K562 (cell line): ENCODE data around the gene NEURL1. TPM values are rescaled to one million over a fixed set of nuclear protein-coding genes. Genes with fewer than 3 reads are reported as not detected.

ENCODE experiments used
- ATAC-seq: fragments of 200-7000 bp; cut with Tn5 transposase; 3 replicates; pipeline ENCODE4 v1.9.1; 2020; ENCODE audit warnings: moderate library complexity
- BruUV-seq: library from RNA; stranded (reverse); fragments of 400-500 nt; replicated peaks from 2 replicates; lab custom pipeline; 2021; lab: Mats Ljungman, UMichigan
- CTCF ChIA-PET: fragments of 300-600 bp; formaldehyde crosslinking; extraction: SDS; loops from one replicate; lab custom pipeline; 2021; ENCODE audit warnings: low intra/inter-chr PET ratio; lab: Yijun Ruan, JAX
- POLR2A ChIA-PET: fragments of 300-600, 350-650 bp; sonication (Branson Sonifier 250); formaldehyde crosslinking; extraction: SDS; loops from one replicate; lab custom pipeline; 2021; ENCODE audit warnings: antibody characterized with exemption, inconsistent platforms; lab: Yijun Ruan, JAX
- DNase-seq, 4 experiments: peaks; one replicate each; pipeline versions ENCODE4 v3.0.0 to v3.0.0-alpha.2; 2011 to 2018; ENCODE audit warnings: low spot score in 3 of 4, mixed read lengths in 3 of 4; ENCODE audit errors: extremely low read depth in 1 of 4
- FAIRE-seq: peaks from 2 replicates; lab custom pipeline; 2011; peaks lifted over from hg19 to GRCh38; lab: Jason Lieb, UNC
- H2AFZ ChIP-seq: 2 replicates; pipeline ENCODE4 v1.6.0; 2011; ENCODE audit warnings: low read depth, low read length, control low read depth, inconsistent platforms
- H3K27ac ChIP-seq: fragments of 200-600 bp; 3 replicates; pipeline ENCODE4 v1.8.0; 2011; ENCODE audit warnings: low read depth, mild to moderate bottlenecking, control low read depth, inconsistent platforms, low read length, moderate library complexity, mixed read lengths; ENCODE audit errors: extremely low read depth
- H3K27me3 ChIP-seq, 2 experiments: fragments of 300-600 bp in 1 of 2; 2 replicates in 1 of 2; 3 replicates in 1 of 2; pipeline versions ENCODE4 v1.6.0 to v1.8.0; 2011; ENCODE audit warnings: inconsistent platforms in 2 of 2, low read length in 2 of 2, mild to moderate bottlenecking in 1 of 2, mixed read lengths in 1 of 2, moderate library complexity in 1 of 2; ENCODE audit not compliant: control insufficient read depth in 2 of 2, insufficient read depth in 2 of 2
- H3K36me3 ChIP-seq: fragments of 300-600 bp; 3 replicates; pipeline ENCODE4 v1.8.0; 2011; ENCODE audit warnings: mild to moderate bottlenecking, low read length, inconsistent platforms; ENCODE audit not compliant: control insufficient read depth, insufficient read depth
- H3K4me1 ChIP-seq, 2 experiments: fragments of 200-600 bp in 1 of 2; replicated peaks in 1 of 2; 2 replicates in 1 of 2; 3 replicates in 1 of 2; pipeline versions ENCODE4 v1.5.1 to v1.8.0; 2011; ENCODE audit warnings: inconsistent platforms in 2 of 2, low read length in 2 of 2, mild to moderate bottlenecking in 1 of 2, mixed read lengths in 1 of 2, moderate library complexity in 1 of 2; ENCODE audit not compliant: control insufficient read depth in 2 of 2, insufficient read depth in 2 of 2
- H3K4me2 ChIP-seq: 2 replicates; pipeline ENCODE4 v1.6.1; 2011; ENCODE audit warnings: low read length, control low read depth, inconsistent platforms, mixed read lengths; ENCODE audit not compliant: insufficient read depth
- H3K4me3 ChIP-seq: fragments of 200-600 bp; sonication (generic), shearing (Covaris generic); 2 replicates; pipeline ENCODE4 v1.5.1; 2016; ENCODE audit warnings: control low read depth, inconsistent platforms
- H3K79me2 ChIP-seq: fragments of 200-600 bp; 3 replicates; pipeline ENCODE4 v1.8.0; 2011; ENCODE audit warnings: low read length, inconsistent platforms; ENCODE audit not compliant: control insufficient read depth, insufficient read depth
- H3K9ac ChIP-seq, 2 experiments: 2 replicates each; pipeline versions ENCODE4 v1.6.0 to v1.6.1; 2011; ENCODE audit warnings: low read depth in 2 of 2, low read length in 2 of 2, control low read depth in 1 of 2, inconsistent platforms in 1 of 2, mild to moderate bottlenecking in 1 of 2, mixed read lengths in 1 of 2; ENCODE audit not compliant: insufficient read depth in 1 of 2
- H3K9me1 ChIP-seq: one replicate; pipeline ENCODE4 v1.6.0; 2011; ENCODE audit warnings: inconsistent platforms, mild to moderate bottlenecking, low read length, moderate library complexity; ENCODE audit not compliant: control insufficient read depth, insufficient read depth
- H3K9me3 ChIP-seq: replicated peaks from 2 replicates; pipeline ENCODE4 v1.5.1; 2011; ENCODE audit warnings: low read depth, low read length, inconsistent platforms; ENCODE audit not compliant: control insufficient read depth, insufficient read depth
- H4K20me1 ChIP-seq: replicated peaks from 2 replicates; pipeline ENCODE4 v1.6.1; 2011; ENCODE audit warnings: low read length, inconsistent platforms, mixed read lengths; ENCODE audit not compliant: control insufficient read depth, insufficient read depth
- BCOR ChIP-seq: fragments of 450-650 bp; IDR thresholded peaks from 2 replicates; pipeline ENCODE4 v1.6.1; 2016
- CHD1 ChIP-seq: fragments of 200-600 bp; sonication (generic); IDR thresholded peaks from one replicate; pipeline ENCODE4 v1.6.1; 2012; ENCODE audit warnings: mild to moderate bottlenecking, moderate library complexity, low read length, inconsistent platforms
- FOXA1 ChIP-seq: fragments of 450-650 bp; IDR thresholded peaks from 2 replicates; pipeline ENCODE4 v1.6.1; 2016; ENCODE audit warnings: mild to moderate bottlenecking, borderline replicate concordance
- KAT2B ChIP-seq: IDR thresholded peaks from one replicate; pipeline ENCODE4 v1.6.1; 2012; ENCODE audit warnings: low read depth, mild to moderate bottlenecking, control low read depth, inconsistent platforms, low read length, moderate library complexity
- KDM1A ChIP-seq, 2 experiments: fragments of 450-650 bp; IDR thresholded peaks; 2 replicates each; pipeline ENCODE4 v1.6.1; 2016; ENCODE audit warnings: mild to moderate bottlenecking in 2 of 2
- RBM25 ChIP-seq: fragments of 200-400 bp; formaldehyde crosslinking; IDR thresholded peaks from 2 replicates; pipeline ENCODE4 v1.6.1; 2018; ENCODE audit warnings: low read length, low read depth, moderate library complexity; ENCODE audit not compliant: severe bottlenecking
- SMARCA5 ChIP-seq: fragments of 450-650 bp; IDR thresholded peaks from 2 replicates; pipeline ENCODE4 v1.6.1; 2016
- SRSF3 ChIP-seq: fragments of 200-400 bp; formaldehyde crosslinking; IDR thresholded peaks from 2 replicates; pipeline ENCODE4 v1.6.1; 2016; ENCODE audit warnings: mild to moderate bottlenecking, low read length, moderate library complexity; ENCODE audit not compliant: insufficient read depth
- U2AF1 ChIP-seq: fragments of 200-400 bp; formaldehyde crosslinking; optimal IDR thresholded peaks from 2 replicates; pipeline ENCODE3; 2017; ENCODE audit warnings: mild to moderate bottlenecking, low read depth, low read length, moderate library complexity
- ZFP30 ChIP-seq: fragments of 250-450 bp; sonication (Bioruptor Pico); IDR thresholded peaks from 2 replicates; pipeline ENCODE4 v1.8.0; 2022; ENCODE audit warnings: moderate library complexity, mild to moderate bottlenecking, inconsistent platforms, borderline replicate concordance
- ZFP36 ChIP-seq: fragments of 150-350 bp; IDR thresholded peaks from 2 replicates; pipeline ENCODE4 v1.6.1; 2018; ENCODE audit warnings: low read length, low read depth; ENCODE audit not compliant: partially characterized antibody
- ZNF143 ChIP-seq: sonication (generic); formaldehyde crosslinking; IDR thresholded peaks from 2 replicates; pipeline ENCODE4 v1.9.0; 2022; ENCODE audit warnings: mild to moderate bottlenecking, missing genetic modification reagents
- ZNF311 ChIP-seq: fragments of 250-450 bp; sonication (Bioruptor Pico); IDR thresholded peaks from 2 replicates; pipeline ENCODE4 v1.4.0; 2020; ENCODE audit warnings: mild to moderate bottlenecking, moderate library complexity
- ZNF436 ChIP-seq: fragments of 250-450, 450-650 bp; sonication (Bioruptor Pico); formaldehyde crosslinking; IDR thresholded peaks from 2 replicates; pipeline ENCODE4 v1.7.0; 2020; ENCODE audit warnings: mild to moderate bottlenecking
- ZSCAN32 ChIP-seq: fragments of 450-650 bp; formaldehyde crosslinking; IDR thresholded peaks from 2 replicates; pipeline ENCODE4 v1.4.0; 2020; ENCODE audit warnings: mild to moderate bottlenecking, moderate library complexity
- WGBS: fragments of 100-300 bp; shearing (Covaris generic); methylation state at CpG from one replicate; pipeline ENCODE4 v1.1.6; 2016; ENCODE audit warnings: low coverage, mixed read lengths; ENCODE audit not compliant: insufficient coverage; ENCODE audit errors: missing lambda C conversion rate; 5-methylcytosine and 5-hydroxymethylcytosine counted together
- in situ Hi-C: fragments of 300-500 bp; cut with MboI; formaldehyde crosslinking; loops from 4 replicates; pipeline ENCODE4 v1.15.0; 2018; ENCODE audit warnings: inconsistent platforms, mixed read lengths
- intact Hi-C: fragments of 100-400 bp; cut with micrococcal nuclease; formaldehyde crosslinking; loops from 2 replicates; pipeline ENCODE4 v1.14.2; 2022
- polyA plus RNA-seq, 8 experiments: library from polyadenylated mRNA; depleted of rRNA in 4 of 8; stranded (reverse) in 5 of 8; unstranded in 3 of 8; fragments of >200 nt; fragmentation: Nextera tagmentation in 2 of 8; fragmentation: Illumina TruSeq in 1 of 8; extraction: Ambion mirVana in 2 of 8; extraction: Trizol in 1 of 8; gene quantifications; 2 replicates each; pipeline versions ENCODE4 v1.2.1 to v1.2.3, GENCODE V29; 2011 to 2014; ENCODE audit warnings: inconsistent platforms in 1 of 8, missing spikeins in 1 of 8
- total RNA-seq, 7 experiments: library from RNA; depleted of rRNA in 6 of 7; stranded (reverse); fragments of >200 nt in 6 of 7; fragmentation: Illumina TruSeq in 2 of 7; extraction: Trizol in 2 of 7; gene quantifications; 2 replicates each; pipeline versions ENCODE4 v1.2.1 to v1.2.3, GENCODE V29; 2011 to 2021; ENCODE audit warnings: low replicate concordance in 1 of 7
- TF ChIP-seq, protein P1 (sequence below): fragments of 450-650 bp; IDR thresholded peaks from 2 replicates; pipeline ENCODE4 v1.6.1; 2017; ENCODE audit warnings: antibody characterized with exemption

The NEURL1 gene
- total and polyA plus RNA-seq, 9 of the 15 experiments (the other 6 are each of a cell fraction or from before 2014, with no cell fraction given), result 0.01 to 0.45 (median 0.16) TPM; not detected in 5

DNA sequence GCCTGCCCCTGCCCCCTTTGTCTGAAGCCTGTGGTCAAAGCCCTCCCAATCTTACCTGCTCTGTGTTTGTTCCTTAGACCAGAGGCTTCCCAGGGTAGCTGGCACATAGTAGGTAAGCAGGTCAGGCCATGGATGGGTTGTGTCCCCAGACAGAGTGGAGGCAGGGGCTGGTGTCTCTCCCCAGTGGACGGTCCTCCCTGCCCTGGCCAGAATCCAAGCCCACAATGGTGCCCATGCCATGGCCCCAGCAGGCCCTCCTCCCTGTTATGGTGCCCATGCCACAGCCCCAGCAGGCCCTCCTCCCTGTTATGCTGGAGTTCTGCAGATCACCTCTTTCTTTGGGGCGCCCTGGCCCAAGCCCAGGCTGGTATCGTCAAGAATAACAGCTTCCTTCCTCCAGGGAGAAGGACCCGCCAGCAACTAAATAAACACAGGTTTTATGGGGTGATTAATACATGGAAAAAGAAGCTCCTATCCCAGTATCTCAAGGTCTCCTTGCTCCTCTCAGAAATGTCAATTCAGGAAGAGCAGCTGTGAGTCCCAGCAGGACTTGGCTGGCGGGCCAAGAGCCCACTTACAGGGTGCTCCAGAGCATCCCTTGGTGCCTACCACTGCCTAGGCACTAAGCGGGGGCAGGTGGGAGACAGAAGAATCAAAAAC, 82.0 kb downstream of the NEURL1 start (continued):
- no peak for TF ChIP-seq ZFP30
- TF ChIP-seq, protein P1, sequence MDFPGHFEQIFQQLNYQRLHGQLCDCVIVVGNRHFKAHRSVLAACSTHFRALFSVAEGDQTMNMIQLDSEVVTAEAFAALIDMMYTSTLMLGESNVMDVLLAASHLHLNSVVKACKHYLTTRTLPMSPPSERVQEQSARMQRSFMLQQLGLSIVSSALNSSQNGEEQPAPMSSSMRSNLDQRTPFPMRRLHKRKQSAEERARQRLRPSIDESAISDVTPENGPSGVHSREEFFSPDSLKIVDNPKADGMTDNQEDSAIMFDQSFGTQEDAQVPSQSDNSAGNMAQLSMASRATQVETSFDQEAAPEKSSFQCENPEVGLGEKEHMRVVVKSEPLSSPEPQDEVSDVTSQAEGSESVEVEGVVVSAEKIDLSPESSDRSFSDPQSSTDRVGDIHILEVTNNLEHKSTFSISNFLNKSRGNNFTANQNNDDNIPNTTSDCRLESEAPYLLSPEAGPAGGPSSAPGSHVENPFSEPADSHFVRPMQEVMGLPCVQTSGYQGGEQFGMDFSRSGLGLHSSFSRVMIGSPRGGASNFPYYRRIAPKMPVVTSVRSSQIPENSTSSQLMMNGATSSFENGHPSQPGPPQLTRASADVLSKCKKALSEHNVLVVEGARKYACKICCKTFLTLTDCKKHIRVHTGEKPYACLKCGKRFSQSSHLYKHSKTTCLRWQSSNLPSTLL, result no peak
- TF ChIP-seq ZNF143, result no peak
- TF ChIP-seq, all 486 proteins: peak for 0

DNA sequence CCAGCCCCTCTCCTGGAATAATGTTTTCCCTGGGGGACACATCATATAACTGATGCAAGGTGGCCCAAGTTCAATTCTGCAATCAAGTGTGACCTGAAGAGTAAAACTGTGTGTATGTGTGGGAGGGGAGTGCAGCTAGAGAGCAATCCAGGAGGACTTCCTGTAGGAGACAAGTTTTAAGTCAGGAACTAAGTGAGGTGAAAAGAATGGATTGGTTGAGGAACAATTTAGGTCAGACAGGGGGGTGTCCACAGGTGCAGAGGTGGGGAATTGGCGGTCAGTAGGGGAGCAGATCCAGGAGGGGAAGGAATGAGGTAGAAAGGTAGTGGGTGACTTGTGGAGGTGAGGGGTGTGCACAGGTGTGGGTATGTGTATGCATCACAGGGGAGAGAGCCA, 82.6 kb downstream of the NEURL1 start:
- Histone ChIP-seq H3K4me2 (no peak overlapping the region), H3K4me3 (no peak overlapping the region), H4K20me1 (no peaks in the 10 kb centered on the region; the same call in 1 of the 2 replicates), H3K9ac (no peak overlapping the region), H2AFZ (no peak overlapping the region), H3K9me3 (no peaks in the 10 kb centered on the region), H3K4me1 (peaks cover 19 to 22% of the 10 kb centered on the region in 2 experiments), H3K27ac (no peak overlapping the region), H3K36me3 (no peaks in the 10 kb centered on the region), H3K27me3 (peaks cover 0 to 16% of the 10 kb centered on the region in 2 experiments; a peak in 2 of 5 replicates), H3K9me1 (no peaks in the 10 kb centered on the region), H3K79me2 (no peaks in the 10 kb centered on the region)
- intact Hi-C loops (no loop called here), in situ Hi-C loops (loop anchor here (25.0 kb wide), 1 partner anchor 286 kb away; the partner anchor contains the start of gene SH3PXD2A)
- FAIRE-seq (no peak), DNase-seq (no peak), ATAC-seq (no peak)
- ChIA-PET POLR2A (no interaction called here), CTCF (no interaction called here)
- no TSS peak for BruUV-seq
- TF ChIP-seq SMARCA5 (peak; percentile 84), BCOR (peak; percentile 89), ZFP36 (peak; percentile 99), KDM1A (IDR thresholded peaks at IDR 0.05) (peak; percentile 50 to 69; a peak in 3 of 4 replicates), CHD1 (no peak), FOXA1 (no peak), KAT2B (no peak), ZNF436 (CRISPR knock-in tag) (peak; percentile 88), RBM25 (peak; percentile 82), ZSCAN32 (CRISPR knock-in tag) (no peak), U2AF1 (no peak), SRSF3 (no peak), ZNF311 (CRISPR knock-in tag) (no peak)
- whole genome bisulfite sequencing, result 60% methylated on average over 1 of the region's 1 CpG
